ENCODE data around the gene TRMT1L. TPM values are rescaled to one million over a fixed set of nuclear protein-coding genes. Genes with fewer than 3 reads are reported as not detected.

Gene TRMT1L
- total and polyA plus RNA-seq, 2 experiments from 2014 or later: 11.7 to 30.8 TPM

DNA sequence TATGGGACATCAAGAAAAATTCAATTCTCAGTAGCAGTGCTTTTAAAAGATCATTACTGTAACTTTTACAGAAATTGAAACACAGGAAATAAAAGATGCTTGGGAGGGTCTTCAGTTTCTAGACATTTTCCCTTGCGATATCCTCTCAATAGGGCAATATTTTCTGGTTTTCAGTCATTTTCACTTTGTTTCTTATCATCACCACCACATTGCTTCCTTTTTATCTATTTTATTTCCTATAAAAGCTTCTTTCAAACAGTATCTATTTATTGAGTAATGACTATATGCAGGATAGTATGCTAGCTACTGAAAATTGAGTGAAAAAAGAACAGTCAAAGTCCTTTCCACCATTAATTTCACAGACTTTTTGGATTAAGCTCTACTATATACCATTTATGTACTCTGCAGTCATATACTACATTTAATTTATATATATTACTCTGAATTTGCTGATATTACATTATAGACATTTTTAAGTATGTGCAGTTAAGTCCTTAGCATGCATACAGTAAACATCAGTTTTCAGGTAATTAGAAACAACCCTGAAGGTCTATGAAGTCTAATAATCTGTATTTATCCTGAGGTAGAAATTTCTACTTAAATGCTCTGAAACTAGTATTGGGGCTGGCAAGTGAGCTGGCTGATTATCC, 18.7 kb downstream of the TRMT1L start:
- H4K20me1 ChIP-seq (replicated peaks; ENCODE audit: insufficient read depth): no peaks in the 10 kb centered on the region
- H3K36me3 Mint-ChIP-seq (ENCODE audit: low read depth): peaks cover 14% of the 10 kb centered on the region
- no peaks in the 10 kb centered on the region for H3K36me3 ChIP-seq (ENCODE audit: insufficient read depth)
- H3F3A ChIP-seq (replicated peaks; ENCODE audit: low read depth): no peaks in the 10 kb centered on the region
- TF ChIP-seq ZNF331 (CRISPR knock-in tag; IDR thresholded peaks at IDR 0.05; ENCODE audit: low read depth) (no peak), STAT1 (IDR thresholded peaks at IDR 0.05; ENCODE audit: unreplicated experiment) (no peak)
- ATAC-seq (no peak), DNase-seq (ENCODE audit: low spot score) (no peak)
- no peaks in the 10 kb centered on the region for H3K27me3 ChIP-seq (ENCODE audit: insufficient read depth)
- no peaks in the 10 kb centered on the region for H3K4me1 ChIP-seq (ENCODE audit: insufficient read depth)
- no peak overlapping the region for H3K4me3 Mint-ChIP-seq
- H3K4me2 ChIP-seq: no peak overlapping the region
- H3K27ac ChIP-seq (ENCODE audit: low read depth): no peak overlapping the region
- H3K9me3 Mint-ChIP-seq: peaks cover 4% of the 10 kb centered on the region; the same call in 1 of the 3 replicates
- no peaks in the 10 kb centered on the region for H3K9me2 ChIP-seq (ENCODE audit: insufficient read depth)
- H3K4me1 Mint-ChIP-seq: no peaks in the 10 kb centered on the region
- no peaks in the 10 kb centered on the region for H3K27me3 Mint-ChIP-seq (ENCODE audit: insufficient read depth, low read depth, poor library complexity)
- H3K4me3 ChIP-seq: no peak overlapping the region
- no peak overlapping the region for H3K27ac Mint-ChIP-seq
- no peaks in the 10 kb centered on the region for H3K79me2 ChIP-seq (replicated peaks; ENCODE audit: insufficient read depth)
- no peak overlapping the region for H2AFZ ChIP-seq

DNA sequence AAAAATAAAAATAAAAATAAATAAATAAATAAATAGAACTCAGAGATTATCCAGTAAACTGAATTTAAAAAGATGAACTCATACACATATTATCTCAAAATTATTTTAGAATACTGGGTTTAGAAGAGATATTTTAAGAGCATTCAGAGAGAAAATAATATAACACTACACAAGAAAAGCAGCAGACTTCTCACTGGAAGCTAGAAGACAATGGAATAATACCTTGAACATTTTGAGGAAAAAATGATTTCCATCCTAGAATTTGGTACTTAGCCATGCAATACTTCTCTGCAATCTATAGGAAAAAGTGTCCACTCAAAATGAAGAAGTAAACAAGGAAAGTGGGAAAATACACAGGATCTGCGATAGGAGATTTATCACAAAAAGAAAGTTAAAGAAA, 24.2 kb downstream of the TRMT1L start:
- no peaks in the 10 kb centered on the region for H3K9me2 ChIP-seq (ENCODE audit: insufficient read depth)
- H3F3A ChIP-seq (replicated peaks; ENCODE audit: low read depth): no peaks in the 10 kb centered on the region
- ATAC-seq (no peak), DNase-seq (ENCODE audit: low spot score) (no peak)
- no peak overlapping the region for H2AFZ ChIP-seq
- no peaks in the 10 kb centered on the region for H3K79me2 ChIP-seq (replicated peaks; ENCODE audit: insufficient read depth)
- H3K9me3 Mint-ChIP-seq: peaks cover 9% of the 10 kb centered on the region; the same call in 2 of the 3 replicates
- no peaks in the 10 kb centered on the region for H3K4me1 Mint-ChIP-seq
- H3K36me3 Mint-ChIP-seq (ENCODE audit: low read depth): peaks cover 38% of the 10 kb centered on the region
- H3K27ac Mint-ChIP-seq: no peak overlapping the region
- H3K27me3 Mint-ChIP-seq (ENCODE audit: insufficient read depth, low read depth, poor library complexity): no peaks in the 10 kb centered on the region
- H3K4me1 ChIP-seq (ENCODE audit: insufficient read depth): no peaks in the 10 kb centered on the region
- no peak overlapping the region for H3K4me3 Mint-ChIP-seq
- H3K27ac ChIP-seq (ENCODE audit: low read depth): no peak overlapping the region
- H3K4me3 ChIP-seq: no peak overlapping the region
- peaks cover 5% of the 10 kb centered on the region; the same call in 1 of the 2 replicates for H3K36me3 ChIP-seq (ENCODE audit: insufficient read depth)
- no peak overlapping the region for H3K4me2 ChIP-seq
- H4K20me1 ChIP-seq (replicated peaks; ENCODE audit: insufficient read depth): no peaks in the 10 kb centered on the region
- no peaks in the 10 kb centered on the region for H3K27me3 ChIP-seq (ENCODE audit: insufficient read depth)
- TF ChIP-seq ZNF331 (CRISPR knock-in tag; IDR thresholded peaks at IDR 0.05; ENCODE audit: low read depth) (no peak), ZNF114 (CRISPR knock-in tag; IDR thresholded peaks at IDR 0.05) (no peak), POLR2AphosphoS5 (IDR thresholded peaks at IDR 0.05; ENCODE audit: low read depth) (no peak), EZH2 (IDR thresholded peaks at IDR 0.05; ENCODE audit: low read depth, unreplicated experiment) (no peak), JUNB (IDR thresholded peaks at IDR 0.05; ENCODE audit: unreplicated experiment) (no peak), NANOG (IDR thresholded peaks at IDR 0.05; ENCODE audit: borderline replicate concordance) (no peak), EZH2phosphoT487 (IDR thresholded peaks at IDR 0.05; ENCODE audit: unreplicated experiment) (no peak)
- TF ChIP-seq, protein P1, sequence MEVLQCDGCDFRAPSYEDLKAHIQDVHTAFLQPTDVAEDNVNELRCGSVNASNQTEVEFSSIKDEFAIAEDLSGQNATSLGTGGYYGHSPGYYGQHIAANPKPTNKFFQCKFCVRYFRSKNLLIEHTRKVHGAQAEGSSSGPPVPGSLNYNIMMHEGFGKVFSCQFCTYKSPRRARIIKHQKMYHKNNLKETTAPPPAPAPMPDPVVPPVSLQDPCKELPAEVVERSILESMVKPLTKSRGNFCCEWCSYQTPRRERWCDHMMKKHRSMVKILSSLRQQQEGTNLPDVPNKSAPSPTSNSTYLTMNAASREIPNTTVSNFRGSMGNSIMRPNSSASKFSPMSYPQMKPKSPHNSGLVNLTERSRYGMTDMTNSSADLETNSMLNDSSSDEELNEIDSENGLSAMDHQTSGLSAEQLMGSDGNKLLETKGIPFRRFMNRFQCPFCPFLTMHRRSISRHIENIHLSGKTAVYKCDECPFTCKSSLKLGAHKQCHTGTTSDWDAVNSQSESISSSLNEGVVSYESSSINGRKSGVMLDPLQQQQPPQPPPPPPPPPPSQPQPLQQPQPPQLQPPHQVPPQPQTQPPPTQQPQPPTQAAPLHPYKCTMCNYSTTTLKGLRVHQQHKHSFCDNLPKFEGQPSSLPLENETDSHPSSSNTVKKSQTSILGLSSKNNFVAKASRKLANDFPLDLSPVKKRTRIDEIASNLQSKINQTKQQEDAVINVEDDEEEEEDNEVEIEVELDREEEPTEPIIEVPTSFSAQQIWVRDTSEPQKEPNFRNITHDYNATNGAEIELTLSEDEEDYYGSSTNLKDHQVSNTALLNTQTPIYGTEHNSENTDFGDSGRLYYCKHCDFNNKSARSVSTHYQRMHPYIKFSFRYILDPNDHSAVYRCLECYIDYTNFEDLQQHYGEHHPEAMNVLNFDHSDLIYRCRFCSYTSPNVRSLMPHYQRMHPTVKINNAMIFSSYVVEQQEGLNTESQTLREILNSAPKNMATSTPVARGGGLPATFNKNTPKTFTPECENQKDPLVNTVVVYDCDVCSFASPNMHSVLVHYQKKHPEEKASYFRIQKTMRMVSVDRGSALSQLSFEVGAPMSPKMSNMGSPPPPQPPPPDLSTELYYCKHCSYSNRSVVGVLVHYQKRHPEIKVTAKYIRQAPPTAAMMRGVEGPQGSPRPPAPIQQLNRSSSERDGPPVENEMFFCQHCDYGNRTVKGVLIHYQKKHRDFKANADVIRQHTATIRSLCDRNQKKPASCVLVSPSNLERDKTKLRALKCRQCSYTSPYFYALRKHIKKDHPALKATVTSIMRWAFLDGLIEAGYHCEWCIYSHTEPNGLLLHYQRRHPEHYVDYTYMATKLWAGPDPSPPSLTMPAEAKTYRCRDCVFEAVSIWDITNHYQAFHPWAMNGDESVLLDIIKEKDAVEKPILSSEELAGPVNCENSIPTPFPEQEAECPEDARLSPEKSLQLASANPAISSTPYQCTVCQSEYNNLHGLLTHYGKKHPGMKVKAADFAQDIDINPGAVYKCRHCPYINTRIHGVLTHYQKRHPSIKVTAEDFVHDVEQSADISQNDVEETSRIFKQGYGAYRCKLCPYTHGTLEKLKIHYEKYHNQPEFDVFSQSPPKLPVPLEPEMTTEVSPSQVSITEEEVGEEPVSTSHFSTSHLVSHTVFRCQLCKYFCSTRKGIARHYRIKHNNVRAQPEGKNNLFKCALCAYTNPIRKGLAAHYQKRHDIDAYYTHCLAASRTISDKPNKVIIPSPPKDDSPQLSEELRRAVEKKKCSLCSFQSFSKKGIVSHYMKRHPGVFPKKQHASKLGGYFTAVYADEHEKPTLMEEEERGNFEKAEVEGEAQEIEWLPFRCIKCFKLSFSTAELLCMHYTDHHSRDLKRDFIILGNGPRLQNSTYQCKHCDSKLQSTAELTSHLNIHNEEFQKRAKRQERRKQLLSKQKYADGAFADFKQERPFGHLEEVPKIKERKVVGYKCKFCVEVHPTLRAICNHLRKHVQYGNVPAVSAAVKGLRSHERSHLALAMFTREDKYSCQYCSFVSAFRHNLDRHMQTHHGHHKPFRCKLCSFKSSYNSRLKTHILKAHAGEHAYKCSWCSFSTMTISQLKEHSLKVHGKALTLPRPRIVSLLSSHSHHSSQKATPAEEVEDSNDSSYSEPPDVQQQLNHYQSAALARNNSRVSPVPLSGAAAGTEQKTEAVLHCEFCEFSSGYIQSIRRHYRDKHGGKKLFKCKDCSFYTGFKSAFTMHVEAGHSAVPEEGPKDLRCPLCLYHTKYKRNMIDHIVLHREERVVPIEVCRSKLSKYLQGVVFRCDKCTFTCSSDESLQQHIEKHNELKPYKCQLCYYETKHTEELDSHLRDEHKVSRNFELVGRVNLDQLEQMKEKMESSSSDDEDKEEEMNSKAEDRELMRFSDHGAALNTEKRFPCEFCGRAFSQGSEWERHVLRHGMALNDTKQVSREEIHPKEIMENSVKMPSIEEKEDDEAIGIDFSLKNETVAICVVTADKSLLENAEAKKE (CRISPR knock-in tag; IDR thresholded peaks at IDR 0.05): no peak
- TF ChIP-seq, protein P2, sequence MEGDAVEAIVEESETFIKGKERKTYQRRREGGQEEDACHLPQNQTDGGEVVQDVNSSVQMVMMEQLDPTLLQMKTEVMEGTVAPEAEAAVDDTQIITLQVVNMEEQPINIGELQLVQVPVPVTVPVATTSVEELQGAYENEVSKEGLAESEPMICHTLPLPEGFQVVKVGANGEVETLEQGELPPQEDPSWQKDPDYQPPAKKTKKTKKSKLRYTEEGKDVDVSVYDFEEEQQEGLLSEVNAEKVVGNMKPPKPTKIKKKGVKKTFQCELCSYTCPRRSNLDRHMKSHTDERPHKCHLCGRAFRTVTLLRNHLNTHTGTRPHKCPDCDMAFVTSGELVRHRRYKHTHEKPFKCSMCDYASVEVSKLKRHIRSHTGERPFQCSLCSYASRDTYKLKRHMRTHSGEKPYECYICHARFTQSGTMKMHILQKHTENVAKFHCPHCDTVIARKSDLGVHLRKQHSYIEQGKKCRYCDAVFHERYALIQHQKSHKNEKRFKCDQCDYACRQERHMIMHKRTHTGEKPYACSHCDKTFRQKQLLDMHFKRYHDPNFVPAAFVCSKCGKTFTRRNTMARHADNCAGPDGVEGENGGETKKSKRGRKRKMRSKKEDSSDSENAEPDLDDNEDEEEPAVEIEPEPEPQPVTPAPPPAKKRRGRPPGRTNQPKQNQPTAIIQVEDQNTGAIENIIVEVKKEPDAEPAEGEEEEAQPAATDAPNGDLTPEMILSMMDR (conservative IDR thresholded peaks at IDR 0.05; ENCODE audit: low read depth in 2 of 2): no peak
